OCI-LY1 (cell line): ENCODE measurements around the gene CD247.

Source experiments
- H2AFZ ChIP-seq: fragments of 200-600 bp; sonication (generic), shearing (Covaris generic); 2 replicates; pipeline ENCODE4 v1.6.0; 2014; ENCODE audit warnings: antibody characterized with exemption, mild to moderate bottlenecking, low read length
- H3F3A ChIP-seq: fragments of 200-600 bp; sonication (generic), shearing (Covaris generic); 2 replicates; pipeline ENCODE4 v1.6.0; 2014; ENCODE audit warnings: mild to moderate bottlenecking, antibody characterized with exemption, low read length, moderate library complexity; ENCODE audit not compliant: insufficient read depth
- H3K27ac ChIP-seq: fragments of 200-600 bp; sonication (generic); 2 replicates; pipeline ENCODE4 v1.5.1; 2014; ENCODE audit warnings: low read length, mixed run types, mild to moderate bottlenecking, low read depth; ENCODE audit not compliant: poor library complexity, severe bottlenecking
- H3K27me3 ChIP-seq: fragments of 200-600 bp; sonication (generic); 2 replicates; pipeline ENCODE4 v1.6.0; 2014; ENCODE audit warnings: antibody characterized with exemption, mild to moderate bottlenecking, low read length, moderate library complexity; ENCODE audit not compliant: insufficient read depth
- H3K36me3 ChIP-seq: fragments of 200-600 bp; sonication (generic); 2 replicates; pipeline ENCODE4 v1.6.1; 2014; ENCODE audit warnings: mild to moderate bottlenecking, antibody characterized with exemption, low read length, moderate library complexity, mixed read lengths; ENCODE audit not compliant: insufficient read depth
- H3K4me1 ChIP-seq: fragments of 200-600 bp; sonication (generic); 2 replicates; pipeline ENCODE4 v1.5.1; 2014; ENCODE audit warnings: mild to moderate bottlenecking, low read length, moderate library complexity; ENCODE audit not compliant: insufficient read depth, severe bottlenecking
- H3K4me2 ChIP-seq: fragments of 200-600 bp; sonication (generic), shearing (Covaris generic); 2 replicates; pipeline ENCODE4 v1.6.1; 2014; ENCODE audit warnings: low read length
- H3K4me3 ChIP-seq: fragments of 200-600 bp; sonication (generic); 2 replicates; pipeline ENCODE4 v1.5.1; 2014; ENCODE audit warnings: low read length, low read depth, mild to moderate bottlenecking, mixed read lengths; ENCODE audit not compliant: poor library complexity, severe bottlenecking
- H3K79me2 ChIP-seq: fragments of 200-600 bp; shearing (Covaris generic); 2 replicates; pipeline ENCODE4 v1.6.1; 2016; ENCODE audit warnings: mixed run types, low read length, mixed read lengths; ENCODE audit not compliant: insufficient read depth
- H3K9ac ChIP-seq: fragments of 200-600 bp; sonication (generic), shearing (Covaris generic); 2 replicates; pipeline ENCODE4 v1.6.1; 2014; ENCODE audit warnings: mild to moderate bottlenecking, low read length, mixed read lengths
- H3K9me2 ChIP-seq: fragments of 200-600 bp; sonication (generic), shearing (Covaris generic); 2 replicates; pipeline ENCODE4 v1.6.1; 2014; ENCODE audit warnings: low read depth, mild to moderate bottlenecking, low read length, mixed read lengths
- H3K9me3 ChIP-seq: fragments of 200-600 bp; shearing (Covaris generic); 2 replicates; pipeline ENCODE4 v1.6.1; 2014; ENCODE audit warnings: low read length, mixed read lengths
- H4K20me1 ChIP-seq: fragments of 200-600 bp; sonication (generic), shearing (Covaris generic); 2 replicates; pipeline ENCODE4 v1.6.0; 2016; ENCODE audit warnings: mild to moderate bottlenecking, low read length; ENCODE audit not compliant: insufficient read depth
- CTCF ChIP-seq: fragments of 200-600 bp; sonication (generic), shearing (Covaris generic); IDR thresholded peaks from 2 replicates; pipeline ENCODE4 v1.5.1; 2017; ENCODE audit warnings: mild to moderate bottlenecking, antibody characterized with exemption, low read length, moderate library complexity, mixed read lengths
- EZH2 ChIP-seq: fragments of 200-600 bp; sonication (generic), shearing (Covaris generic); IDR thresholded peaks from 2 replicates; pipeline ENCODE4 v1.8.0; 2017; ENCODE audit warnings: borderline replicate concordance, mixed run types, mild to moderate bottlenecking, antibody characterized with exemption, low read length, moderate library complexity, mixed read lengths

Gene CD247

GRCh38 chr1:167515893-167516321 lies 2.4 kb downstream of the CD247 start:
- Histone ChIP-seq H3K27ac (peak overlapping the region; percentile 1), H4K20me1 (no peaks in the 10 kb centered on the region), H3K4me1 (peaks cover 55% of the 10 kb centered on the region), H3K9me2 (no peaks in the 10 kb centered on the region), H3K79me2 (no peaks in the 10 kb centered on the region), H3K36me3 (no peaks in the 10 kb centered on the region), H3K4me3 (no peak overlapping the region), H3F3A (no peaks in the 10 kb centered on the region), H3K27me3 (no peaks in the 10 kb centered on the region), H3K9me3 (no peaks in the 10 kb centered on the region), H3K4me2 (no peak overlapping the region), H2AFZ (no peak overlapping the region), H3K9ac (no peak overlapping the region)
- TF ChIP-seq EZH2 (no peak), CTCF (no peak)

GRCh38 chr1:167515461-167515860 lies 2.9 kb downstream of the CD247 start:
- Histone ChIP-seq H3K79me2 (no peaks in the 10 kb centered on the region), H3K36me3 (no peaks in the 10 kb centered on the region), H3K9me3 (no peaks in the 10 kb centered on the region), H4K20me1 (no peaks in the 10 kb centered on the region), H3K27me3 (no peaks in the 10 kb centered on the region), H3K4me3 (no peak overlapping the region), H2AFZ (no peak overlapping the region), H3K27ac (no peak overlapping the region), H3F3A (no peaks in the 10 kb centered on the region), H3K4me2 (no peak overlapping the region), H3K9me2 (no peaks in the 10 kb centered on the region), H3K9ac (no peak overlapping the region), H3K4me1 (peaks cover 59% of the 10 kb centered on the region)
- no peak for TF ChIP-seq EZH2
- no peak for TF ChIP-seq CTCF

GRCh38 chr1:167514288-167514687 lies 4.0 kb downstream of the CD247 start:
- no peaks in the 10 kb centered on the region for H3K36me3 ChIP-seq
- no peaks in the 10 kb centered on the region for H3K9me2 ChIP-seq
- no peaks in the 10 kb centered on the region for H4K20me1 ChIP-seq
- H2AFZ ChIP-seq, result no peak overlapping the region
- no peaks in the 10 kb centered on the region for H3K9me3 ChIP-seq
- H3F3A ChIP-seq, result no peaks in the 10 kb centered on the region
- H3K9ac ChIP-seq, result no peak overlapping the region
- no peak overlapping the region for H3K27ac ChIP-seq
- no peaks in the 10 kb centered on the region for H3K27me3 ChIP-seq
- H3K4me2 ChIP-seq, result no peak overlapping the region
- peaks cover 71% of the 10 kb centered on the region for H3K4me1 ChIP-seq
- no peak overlapping the region for H3K4me3 ChIP-seq
- TF ChIP-seq EZH2 (no peak), CTCF (no peak)
- no peaks in the 10 kb centered on the region for H3K79me2 ChIP-seq
